GM18526 (cell line): ENCODE measurements around the gene MMD.

Experiments used
- POLR2A ChIP-seq: IDR thresholded peaks from 3 replicates; pipeline ENCODE4 v1.6.1; 2011; ENCODE audit not compliant: insufficient read length; ENCODE audit errors: extremely low read depth

MMD gene

DNA sequence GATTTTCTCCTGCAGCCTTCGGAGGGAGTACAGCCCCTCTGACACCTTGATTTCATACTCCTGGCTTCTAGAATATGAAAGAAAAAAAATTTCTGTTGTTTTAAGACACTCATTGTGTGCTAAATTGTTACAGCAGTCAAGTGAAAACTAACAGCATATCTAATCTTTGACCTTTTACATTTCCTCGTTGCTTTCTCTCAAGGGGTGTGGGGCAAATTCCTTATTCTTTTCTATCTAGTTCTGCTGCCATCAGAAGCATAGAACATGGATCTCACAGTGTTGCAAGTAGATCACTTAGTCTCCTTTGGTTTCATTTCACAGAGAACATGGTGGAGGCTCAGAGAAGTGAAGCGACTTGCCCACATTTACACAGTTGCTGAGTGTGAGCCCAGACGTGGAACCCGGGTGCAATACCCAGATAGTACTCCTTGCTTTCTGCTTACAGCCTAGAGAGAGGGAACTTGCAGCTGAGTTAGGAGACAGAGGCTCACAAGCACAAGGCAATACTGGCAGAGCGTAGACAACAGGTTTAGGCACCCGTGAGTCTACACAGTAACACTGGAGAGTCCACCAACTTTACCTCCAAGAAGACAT, 28.7 kb upstream of the MMD start:
- no peak for TF ChIP-seq POLR2A

DNA sequence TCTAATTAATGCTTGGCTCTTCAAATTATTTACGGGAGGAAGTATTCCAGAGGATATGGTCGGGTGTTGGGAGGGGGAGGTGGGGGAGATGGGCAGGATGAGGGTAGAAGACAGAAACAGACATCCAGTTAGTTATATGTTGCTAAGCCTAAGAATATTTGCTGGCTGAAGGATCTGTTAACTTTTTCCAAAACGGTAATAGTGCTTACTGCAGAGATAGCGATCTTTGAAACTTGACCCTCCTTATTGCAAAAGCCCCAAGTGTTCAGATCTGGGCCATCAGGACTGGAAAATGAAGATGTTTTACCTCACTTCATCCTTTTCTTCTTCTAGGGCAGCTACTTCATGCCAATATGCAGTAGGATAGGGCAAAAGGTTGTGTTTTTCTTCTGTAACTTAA, 27.0 kb upstream of the MMD start:
- no peak for TF ChIP-seq POLR2A

DNA sequence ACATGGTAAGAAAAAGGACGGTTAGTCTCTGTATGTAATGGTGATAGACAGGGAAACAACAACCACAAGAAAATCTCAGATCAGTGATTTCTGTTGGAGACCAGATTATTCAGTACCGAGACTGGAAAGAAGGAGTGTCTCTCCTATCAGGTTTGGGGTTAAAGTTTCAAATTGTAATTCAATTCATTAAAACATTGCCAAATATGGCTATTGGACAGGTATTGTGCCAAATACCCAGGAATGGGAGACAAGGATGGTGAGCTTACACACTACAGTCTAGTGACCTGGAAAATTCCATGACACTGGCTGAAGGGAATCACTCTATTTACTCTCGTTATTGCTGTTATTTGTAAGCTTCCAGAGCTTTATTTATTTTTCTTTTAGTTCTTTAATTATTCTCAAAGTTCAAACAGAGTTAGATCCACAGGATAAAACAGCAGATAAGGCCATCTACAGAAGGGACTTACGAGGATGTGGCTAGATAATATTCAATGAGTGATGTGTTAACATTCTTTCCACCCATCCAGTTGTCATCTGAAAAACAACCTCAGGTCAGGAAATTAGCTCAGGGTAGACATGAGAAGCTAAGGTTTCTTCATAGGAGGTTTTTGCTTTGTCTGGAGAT, 25.1 kb upstream of the MMD start:
- TF ChIP-seq POLR2A, result no peak

DNA sequence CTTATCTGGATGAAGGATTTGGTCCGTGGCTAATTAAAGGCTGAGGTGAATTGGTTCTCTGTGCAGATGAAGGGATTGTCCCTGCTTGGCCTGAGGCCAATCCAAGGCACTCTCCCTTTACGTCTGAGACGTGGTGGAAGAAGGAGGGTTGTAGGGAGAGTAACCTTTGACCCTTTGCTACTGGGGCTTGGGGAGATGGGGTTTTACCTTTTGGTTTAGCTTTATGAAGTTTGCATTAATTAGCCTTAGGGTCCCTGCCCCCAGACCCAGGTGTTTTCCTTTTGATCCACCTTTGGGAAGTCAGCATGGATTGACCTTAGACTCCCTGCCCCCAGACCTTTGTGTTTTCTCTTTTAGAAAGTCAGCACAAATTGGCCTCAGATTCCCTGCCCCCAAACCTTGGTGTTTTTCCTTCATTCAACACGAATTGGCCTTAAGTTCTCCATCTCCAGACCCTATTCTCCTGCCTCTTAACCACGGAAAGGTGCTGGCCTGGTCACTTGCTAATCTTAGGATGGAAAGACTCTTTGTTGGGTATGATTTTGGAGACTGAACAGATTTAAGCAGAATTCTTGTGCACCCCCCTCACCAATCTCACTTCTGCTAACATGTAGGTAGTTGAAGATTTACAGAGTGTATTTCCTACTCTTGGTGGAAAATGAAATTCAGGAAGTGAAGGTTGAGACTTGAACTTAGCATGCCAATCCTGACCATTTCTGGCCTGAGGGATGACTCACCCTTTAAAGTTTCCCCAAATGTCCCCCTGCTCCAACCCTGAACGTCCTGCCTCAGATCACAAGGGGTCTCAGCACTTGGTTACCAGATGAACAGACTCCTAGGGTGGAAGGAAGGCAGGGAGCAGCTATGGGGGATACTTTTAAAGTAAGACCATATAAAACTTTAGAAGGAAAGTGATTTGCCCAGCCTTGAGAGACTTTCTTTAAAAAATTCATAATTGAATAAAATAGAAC, 23.1 kb upstream of the MMD start:
- TF ChIP-seq POLR2A, result no peak

DNA sequence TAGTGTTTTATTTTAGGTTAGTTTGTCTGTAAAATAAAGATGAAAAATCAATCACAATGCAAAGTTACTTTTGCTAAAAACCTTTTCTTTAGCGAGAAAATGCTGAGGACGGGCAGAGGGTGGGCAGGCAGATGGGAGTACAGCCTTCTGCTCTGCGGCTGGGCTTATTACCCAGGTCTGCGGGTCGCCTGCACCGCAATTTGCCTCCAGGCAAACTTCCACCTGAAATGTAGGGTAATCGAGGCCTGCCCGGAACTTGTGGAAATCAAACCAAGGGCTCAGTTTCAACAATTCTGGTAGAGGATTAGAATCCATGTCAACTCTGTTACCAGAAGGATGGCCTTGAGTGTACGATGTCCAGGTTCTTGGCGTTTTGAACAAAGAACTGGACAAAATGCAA, 22.3 kb upstream of the MMD start:
- no peak for TF ChIP-seq POLR2A

DNA sequence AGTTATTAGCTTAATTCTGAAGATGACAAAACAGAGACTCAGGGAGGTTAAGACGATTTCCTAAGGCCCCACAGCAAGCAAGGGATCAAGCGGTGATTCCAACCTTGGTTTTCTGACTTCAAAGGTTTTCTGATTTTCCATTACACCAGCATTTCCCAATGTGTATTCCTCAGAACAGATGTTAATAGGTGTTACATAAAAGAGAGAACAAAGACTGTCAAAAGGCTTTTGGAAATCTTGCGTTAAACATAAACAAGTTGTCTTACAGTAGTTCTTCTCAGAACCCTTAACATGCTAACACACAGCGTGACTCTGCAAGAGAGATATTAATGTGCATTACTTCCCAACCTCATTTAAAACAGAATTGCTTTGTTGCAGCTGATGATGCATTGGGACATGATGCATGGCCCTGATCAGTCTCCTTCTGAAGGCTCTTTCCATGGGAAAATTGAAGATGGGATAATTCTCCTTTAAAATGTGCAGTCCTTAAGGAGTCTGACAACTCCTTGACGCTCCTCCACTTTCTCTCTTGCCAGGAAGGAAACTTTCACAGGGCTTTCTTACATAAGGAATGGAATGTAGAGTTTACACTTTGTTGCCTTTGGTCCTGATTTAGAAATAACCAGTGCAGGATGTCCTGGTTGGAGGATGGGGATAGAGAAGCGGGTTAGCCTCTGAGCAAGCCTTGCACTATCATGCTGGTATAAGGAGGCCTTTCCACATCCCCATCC, 21.5 kb upstream of the MMD start:
- no peak for TF ChIP-seq POLR2A

DNA sequence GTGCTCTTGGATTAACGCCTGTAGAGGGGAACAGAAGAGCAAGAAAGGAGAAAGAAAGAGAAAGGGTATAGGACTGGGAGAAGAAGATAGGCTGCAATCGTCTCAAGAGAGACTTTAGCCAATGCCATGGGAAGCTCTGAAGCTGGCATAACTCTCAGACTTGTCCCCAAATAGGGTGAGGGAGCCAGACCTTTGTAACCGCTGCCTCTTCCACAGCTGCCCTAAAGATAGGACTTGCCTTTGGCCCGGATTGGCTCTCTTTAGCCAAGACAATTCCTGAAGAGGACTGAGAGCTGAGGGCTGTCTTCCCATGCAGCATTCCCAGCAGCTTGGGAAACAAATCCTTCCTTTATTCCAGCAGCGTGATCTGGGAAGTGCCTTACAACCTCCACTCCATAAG, 20.8 kb upstream of the MMD start:
- no peak for TF ChIP-seq POLR2A

DNA sequence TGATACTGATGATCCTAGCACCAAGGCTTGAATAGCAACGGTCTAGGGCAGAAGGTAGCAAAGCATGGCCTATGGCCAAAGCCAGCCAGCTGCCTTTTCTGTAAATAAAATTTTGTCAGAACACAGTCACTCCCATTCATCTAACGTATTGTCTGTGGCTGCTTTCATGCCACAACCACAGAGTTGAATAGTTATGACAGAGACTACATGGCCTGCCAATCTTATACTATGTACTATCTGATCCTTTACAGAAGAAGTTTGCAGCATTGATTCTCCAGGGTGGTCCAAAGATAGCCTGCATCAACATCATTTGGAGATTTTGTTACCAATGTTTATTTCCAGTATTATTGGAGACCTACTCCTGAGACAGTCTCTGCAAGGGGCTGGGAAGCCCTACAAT, 19.9 kb upstream of the MMD start:
- no peak for TF ChIP-seq POLR2A

DNA sequence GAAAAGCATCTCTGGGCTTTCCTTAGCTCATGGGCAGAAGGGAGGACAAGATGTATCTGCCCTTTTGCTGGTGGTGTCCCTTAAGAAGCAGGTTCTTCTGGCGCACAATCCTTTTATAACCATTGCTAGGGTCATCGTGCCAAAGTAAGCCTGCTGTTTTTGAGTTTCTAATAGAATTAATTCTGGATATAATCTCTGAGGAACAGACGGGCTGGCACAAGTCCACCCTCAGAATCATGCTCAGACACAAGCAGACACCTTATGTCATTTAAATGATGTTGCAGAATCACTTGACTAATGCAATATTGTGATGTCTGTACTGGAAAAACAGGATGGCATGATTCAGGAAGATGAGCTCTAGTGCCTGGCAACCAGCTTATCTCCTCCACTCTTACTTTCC, 18.8 kb upstream of the MMD start:
- no peak for TF ChIP-seq POLR2A

DNA sequence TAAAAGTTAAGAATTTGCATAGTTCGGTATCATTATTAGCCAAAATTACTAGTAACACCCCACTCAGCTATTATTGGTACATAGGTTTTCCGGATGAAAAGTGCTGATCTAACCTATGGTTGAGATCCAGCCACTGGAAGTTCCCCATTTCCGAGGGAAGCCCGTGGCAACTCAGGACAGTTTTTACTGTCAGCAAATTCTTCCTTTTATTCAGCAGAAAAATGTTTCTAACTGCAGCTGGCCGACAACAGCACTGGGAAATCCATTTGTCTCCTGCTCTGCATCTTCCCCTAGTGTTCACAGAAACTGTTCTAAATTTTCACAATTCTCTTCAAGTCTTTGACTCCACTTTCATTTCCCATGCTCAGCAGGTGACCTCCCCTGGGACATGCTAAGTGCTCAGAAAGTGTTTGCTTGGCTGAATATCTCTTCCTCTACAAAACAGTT, 15.5 kb upstream of the MMD start:
- no peak for TF ChIP-seq POLR2A

DNA sequence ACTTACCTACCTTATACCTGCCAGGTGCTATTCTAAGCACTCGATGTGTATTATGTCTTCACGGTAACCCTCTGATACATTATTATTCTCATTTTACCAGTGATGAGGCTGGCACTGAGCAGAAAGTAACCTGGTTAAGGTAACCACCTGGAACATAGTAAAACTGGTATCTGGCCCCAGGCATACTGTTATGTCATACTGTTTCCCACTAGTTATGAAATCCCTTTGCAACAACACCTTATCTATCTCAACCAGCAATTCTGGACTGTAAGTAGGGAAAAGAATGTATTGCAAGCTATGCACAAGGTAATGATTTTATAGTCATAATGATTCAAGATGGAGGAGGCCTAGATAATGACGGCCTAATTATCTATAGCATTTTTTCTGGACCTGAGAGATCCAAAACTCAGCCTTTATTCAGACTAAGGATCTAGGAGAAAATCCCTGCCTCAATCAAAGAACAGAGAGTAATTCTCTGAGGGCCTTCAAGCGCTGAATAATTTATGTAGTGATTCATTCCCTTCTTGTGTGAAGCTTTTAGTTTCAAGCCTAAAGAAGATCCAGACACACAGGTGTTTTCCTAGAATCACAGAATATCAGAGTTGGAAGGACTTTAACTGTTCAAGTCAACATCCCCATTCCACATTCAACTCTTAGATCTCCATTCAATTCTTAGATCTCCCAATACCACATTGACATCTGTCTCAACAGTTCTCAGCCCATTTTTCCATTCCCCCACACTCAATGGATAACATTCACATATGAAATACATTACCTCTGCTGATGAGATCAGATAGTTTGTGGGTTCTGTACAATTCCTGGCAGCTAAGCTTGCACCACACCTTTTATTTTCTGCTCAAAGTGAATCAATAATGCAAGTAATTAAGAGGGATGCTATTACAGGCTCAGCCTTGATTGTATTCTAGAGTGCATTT, 14.9 kb upstream of the MMD start:
- TF ChIP-seq POLR2A, result no peak

DNA sequence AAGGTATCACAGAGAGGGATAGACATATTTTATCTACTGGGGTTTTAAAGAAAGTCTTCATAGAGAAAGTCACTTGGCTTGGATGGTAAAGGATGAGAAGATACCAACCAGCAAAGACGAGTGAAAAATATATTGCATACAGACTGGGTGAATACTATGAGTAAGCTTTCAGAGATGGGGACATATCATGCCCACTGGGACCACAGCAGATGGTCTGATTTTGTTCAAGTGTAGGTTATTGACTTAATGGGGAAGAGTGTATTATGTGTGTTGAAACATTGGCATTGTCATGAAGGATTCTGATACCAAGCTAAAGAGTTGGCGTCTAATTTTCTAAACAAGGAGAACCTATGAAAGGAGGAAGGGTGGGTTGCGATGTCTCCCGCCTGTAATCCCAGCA, 13.8 kb upstream of the MMD start:
- TF ChIP-seq POLR2A, result no peak

DNA sequence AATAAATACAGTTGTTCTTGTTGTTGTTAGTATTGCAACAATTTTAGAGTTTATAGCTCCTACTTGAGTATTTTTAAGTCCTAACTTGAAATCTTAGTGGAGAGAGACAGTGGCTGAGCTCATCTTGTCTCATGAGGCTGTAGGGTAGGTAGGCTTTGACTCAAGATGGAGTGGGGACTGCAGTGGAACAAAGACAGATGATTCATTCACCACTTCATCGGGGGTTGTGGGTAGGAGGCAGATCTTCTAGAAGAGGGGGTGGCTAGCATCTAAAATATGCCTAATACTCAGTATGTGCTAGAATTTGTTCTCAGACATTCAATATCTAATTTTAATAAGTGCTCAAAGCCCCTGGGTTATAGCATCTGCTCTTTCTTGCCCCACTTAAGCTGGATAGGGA, 13.1 kb upstream of the MMD start:
- TF ChIP-seq POLR2A, result no peak

DNA sequence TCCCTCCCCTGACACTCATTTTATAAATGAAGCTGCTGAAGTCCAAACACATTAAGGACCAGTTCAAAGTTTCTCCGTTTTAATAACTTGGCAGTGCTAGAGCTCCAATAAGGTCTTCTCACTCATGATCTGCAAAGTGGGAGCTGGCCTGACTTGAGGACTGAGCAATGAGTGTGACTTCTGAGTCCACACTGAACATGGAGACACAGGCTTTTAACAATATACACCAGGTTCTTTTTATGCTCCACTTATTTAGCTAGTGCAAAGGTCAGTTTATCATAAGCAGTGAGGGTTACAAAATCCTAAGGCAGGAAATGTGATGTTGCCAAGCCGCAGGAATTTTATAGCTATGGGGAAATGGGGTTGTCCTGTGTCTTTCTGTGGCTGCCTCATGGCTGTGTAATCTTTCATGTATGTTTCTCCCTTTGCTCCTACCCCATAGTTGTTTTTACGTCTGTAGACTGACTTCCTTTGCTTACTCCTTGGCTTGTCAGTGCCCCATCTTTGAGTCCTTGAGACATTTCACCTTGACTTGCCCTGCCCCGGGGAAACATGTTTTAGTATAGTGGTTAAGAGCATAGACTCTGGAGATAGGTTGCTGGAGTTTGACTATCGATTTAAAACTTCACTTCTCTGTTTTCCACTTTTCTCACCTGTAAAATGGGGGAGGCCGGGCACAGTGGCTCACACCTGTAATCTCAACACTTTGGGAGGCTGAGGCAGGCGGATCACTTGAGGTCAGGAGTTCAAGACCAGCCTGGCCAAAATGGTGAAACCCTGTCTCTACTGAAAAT, 12.2 kb upstream of the MMD start:
- TF ChIP-seq POLR2A, result no peak
